Medulla oblongata (tissue), 1 donor: ENCODE results near the gene CRISPLD2.

Experiments
- DNase-seq: peaks from one replicate; pipeline ENCODE4 v3.0.0-alpha.2; 2015; ENCODE audit errors: extremely low spot score

The CRISPLD2 gene

GRCh38 chr16:84800158-84800978 lies 19.4 kb upstream of the CRISPLD2 start:
- DNase-seq: no peak

DNA sequence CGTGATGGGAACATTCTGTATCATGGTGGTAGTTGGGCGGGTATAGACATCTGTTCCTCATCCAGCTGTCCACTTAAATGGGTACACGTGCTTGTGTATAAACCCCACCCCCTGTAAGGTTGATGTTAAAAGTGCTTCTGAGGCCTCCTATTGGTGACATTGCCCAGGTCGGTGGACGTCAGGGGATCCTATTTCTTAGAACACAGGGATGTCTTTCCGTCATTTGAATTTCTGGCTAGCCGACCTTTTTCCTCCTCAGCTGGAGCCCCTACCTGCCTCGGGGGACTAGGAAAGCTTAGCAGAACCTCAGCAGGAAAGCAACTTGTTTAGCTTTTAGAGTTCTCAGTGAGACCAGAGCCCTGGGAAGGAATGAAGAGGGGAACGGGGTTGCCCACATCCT lies 16.6 kb upstream of the CRISPLD2 start:
- no peak for DNase-seq

DNA sequence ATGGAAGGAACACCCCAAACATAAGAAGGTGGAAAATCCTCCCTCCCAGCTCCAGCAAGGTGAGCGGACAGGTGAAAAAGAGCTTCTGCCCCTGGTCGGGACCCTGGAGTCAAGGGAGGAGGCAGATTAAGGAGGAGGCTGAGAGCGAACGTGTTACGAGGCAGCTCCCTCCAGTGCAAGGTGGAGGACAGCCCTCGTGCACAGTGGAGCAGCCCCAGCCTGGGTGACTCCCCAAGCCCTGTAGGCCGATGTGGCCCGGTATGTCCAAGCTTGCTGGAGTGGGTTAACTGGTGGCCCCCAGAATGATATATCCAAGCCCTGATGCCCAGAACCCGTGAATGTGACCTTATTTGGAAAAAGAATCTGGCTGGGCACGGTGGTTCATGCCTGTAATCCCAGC lies 15.5 kb upstream of the CRISPLD2 start:
- no peak for DNase-seq

- no peak for DNase-seq
Measured at GRCh38 chr16:84806256-84806889, 13.4 kb upstream of the CRISPLD2 start.

DNA sequence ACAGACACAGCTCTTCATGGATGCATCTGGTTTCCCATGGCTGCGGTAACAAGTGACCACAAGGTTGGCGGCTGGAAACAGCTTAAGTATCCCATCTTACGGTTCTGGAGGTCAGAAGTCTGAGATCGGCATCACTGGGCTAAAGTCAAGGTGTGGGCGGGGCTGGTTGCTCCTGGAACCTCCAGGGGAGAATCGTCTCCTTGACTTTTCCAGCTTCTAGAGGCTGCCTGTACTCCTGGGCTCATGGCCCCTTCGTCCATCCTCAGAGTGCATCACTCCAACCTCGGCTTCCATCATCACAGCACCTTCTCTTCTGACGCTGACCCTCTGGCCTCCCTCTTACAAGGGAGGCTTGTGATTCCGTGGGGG lies 12.9 kb upstream of the CRISPLD2 start:
- DNase-seq: no peak

DNA sequence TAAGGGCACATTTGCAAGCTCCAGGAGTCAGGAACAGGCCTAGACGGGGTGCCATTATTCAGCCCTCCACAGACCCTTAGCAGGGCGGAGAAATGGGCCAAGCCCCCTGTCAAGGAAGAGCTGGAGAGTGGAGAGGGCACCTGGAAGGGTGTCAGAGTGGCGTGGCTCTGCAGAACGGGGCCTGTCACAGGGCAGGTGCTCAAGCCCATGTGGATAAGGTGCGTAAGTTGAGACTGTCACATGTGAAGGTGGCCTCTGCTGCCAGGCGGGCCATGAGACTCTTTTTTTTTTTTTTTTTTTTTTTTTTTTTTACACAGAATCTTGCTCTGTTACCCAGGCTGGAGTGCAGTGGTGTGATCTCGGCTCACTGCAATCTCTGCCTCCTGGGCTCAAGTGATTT lies 12.0 kb upstream of the CRISPLD2 start:
- no peak for DNase-seq

DNA sequence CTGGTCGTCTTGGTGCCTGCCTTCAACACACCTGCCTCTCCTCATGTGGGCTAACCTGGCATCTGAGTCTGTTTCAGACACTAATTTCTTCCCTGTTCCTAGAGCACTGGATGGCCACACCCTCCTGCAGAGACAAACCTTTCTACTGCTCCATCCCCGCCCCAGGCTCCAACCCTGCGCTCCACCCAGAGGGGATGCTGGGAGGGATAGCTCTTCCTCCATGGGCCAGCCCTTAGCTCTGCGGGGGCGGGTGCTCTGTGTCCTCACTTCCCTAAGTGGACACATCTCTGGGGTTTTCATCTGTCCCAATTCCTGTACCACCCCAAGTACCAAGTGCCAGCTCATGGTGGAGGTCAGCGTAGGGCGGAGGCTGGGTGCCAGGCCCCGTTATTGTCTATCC lies 11.0 kb upstream of the CRISPLD2 start:
- no peak for DNase-seq

DNA sequence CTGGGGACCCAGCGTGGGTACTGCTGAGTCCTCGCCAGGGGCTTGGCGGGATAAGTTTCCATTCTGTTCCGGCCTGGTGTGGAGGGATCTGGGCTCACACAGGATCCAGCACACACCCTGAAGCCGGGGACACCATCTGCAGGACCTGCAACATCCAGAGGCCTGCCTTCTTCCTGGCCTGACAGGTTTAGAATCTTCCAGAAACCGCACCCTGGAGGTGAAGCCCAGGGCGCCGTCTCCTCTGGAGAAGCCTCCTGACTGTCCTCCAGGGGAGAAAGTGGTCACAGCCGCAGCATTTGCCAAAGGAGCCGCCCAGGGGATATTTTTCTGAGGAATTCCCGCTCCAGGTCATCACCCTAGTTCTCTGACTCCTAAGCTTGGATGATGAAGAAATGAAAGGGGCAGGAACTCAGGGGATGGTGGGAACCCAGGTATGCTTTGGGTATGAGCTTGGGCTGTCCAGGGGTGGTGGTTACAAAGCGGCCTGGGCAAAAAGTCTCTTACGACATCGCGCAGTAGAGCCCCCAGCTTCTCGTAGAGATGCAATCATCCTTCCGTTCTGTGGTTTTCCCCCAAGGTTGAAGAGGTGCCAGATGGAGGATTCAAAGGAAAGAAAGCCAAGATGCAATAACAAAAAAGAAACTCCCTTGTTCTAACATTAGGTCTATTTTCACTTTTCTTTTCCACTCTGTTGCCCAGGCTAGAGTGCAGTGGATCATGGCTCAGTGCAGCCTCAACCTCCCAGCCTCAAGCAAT lies 9.1 kb upstream of the CRISPLD2 start:
- peak; percentile 59 for DNase-seq

- no peak for DNase-seq
Measured at GRCh38 chr16:84811529-84811928, 8.3 kb upstream of the CRISPLD2 start.

DNA sequence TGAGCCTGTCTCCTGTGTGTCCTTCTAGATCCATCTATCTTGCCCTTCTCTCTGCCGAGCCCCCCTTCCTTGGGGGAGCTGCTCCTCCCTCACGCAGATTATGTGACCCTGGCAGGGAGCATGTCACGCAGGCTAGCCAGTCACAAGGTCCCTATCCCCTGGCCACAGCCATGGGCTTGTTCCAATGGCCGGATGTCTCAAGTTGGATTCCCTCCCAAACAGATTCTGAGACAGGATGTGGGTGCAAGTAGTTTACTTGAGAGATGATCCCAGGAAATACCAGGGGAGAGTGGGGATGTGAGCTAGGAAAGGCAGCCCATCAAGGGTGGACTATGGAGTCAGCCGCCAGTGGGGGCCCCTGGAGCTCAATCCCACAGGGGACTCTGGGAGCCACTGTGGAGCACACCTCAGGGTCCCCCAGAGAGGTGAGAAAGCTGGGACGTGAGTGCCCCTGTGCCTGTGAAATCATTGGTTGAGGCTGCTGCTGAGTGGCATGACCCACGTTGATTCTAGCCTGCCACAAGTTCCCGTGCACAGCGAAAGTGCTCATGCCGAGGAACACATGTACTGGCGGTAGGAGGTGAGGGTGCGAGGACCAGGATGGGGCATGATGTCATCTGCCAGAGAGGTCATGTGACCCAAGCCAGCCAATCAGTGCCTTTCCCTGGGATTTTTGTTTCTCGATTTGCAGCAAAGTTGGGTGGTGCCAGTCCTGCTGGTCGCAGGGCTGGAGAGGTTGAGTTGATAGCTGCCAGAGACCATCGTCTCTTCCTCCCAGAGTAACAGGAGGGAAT lies 6.4 kb upstream of the CRISPLD2 start:
- no peak for DNase-seq

DNA sequence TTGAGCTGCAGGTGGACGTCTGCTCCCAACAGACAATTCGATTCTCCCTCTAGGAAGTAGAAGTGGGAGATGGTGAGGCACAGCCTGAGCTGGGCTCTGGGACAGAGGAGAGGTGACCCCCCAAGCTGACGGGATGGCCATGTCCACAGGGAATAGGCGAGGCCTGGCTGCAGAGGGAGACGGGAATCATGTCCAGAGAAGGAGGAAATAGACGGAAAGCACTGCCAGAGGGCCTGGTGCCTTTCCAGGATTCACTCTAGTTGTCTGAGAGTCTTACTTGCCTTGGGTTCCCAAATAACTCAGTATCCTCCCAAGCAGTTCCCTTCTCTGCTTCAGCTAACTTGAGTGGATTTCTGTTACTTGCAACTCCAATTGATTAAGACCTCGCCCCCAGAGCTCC lies 4.3 kb upstream of the CRISPLD2 start:
- DNase-seq: no peak

DNA sequence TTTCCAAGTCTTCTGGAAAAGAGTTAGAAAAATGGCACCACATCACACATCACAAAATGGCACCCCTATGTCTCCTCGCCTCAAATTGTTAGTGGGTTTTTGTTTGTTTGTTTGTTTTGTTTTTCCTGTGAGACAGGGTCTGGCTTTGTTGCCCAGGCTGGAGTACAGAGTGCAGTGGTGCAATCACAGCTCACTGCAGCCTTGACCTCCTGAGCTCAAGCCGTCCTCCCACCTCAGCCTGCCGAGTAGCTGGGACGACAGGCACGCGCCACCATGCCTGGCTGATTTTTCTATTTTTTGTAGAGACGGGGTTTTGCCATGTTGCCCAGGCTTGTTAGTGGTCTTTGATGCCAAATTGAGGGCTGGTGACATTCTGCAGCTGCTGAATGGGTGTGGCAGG lies 3.8 kb upstream of the CRISPLD2 start:
- DNase-seq: no peak

DNA sequence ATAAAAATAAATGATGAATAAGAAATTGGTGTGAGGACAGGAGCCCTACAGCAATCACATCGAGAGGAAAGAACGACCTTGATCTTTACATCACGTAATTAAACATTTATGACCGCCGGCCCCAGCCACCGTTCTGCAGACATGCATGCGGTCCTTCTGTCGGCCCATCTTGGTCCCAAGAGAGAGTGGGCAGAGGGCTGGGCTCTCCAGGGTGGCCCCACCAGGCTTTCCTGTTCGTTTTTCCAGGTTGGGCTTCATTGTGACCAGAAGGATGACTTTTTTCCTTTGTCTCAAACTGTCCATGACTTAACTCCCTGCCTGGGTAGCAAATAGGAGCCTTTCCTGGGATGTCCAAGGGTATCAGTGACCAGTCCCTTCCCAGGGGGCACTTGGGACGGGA lies 3.3 kb upstream of the CRISPLD2 start:
- no peak for DNase-seq

GRCh38 chr16:84817206-84817605 lies 2.6 kb upstream of the CRISPLD2 start:
- DNase-seq: no peak

- no peak for DNase-seq
Measured at GRCh38 chr16:84817613-84818012, 2.2 kb upstream of the CRISPLD2 start.

- no peak for DNase-seq
Measured at GRCh38 chr16:84818133-84818532, 1.7 kb upstream of the CRISPLD2 start.

DNA sequence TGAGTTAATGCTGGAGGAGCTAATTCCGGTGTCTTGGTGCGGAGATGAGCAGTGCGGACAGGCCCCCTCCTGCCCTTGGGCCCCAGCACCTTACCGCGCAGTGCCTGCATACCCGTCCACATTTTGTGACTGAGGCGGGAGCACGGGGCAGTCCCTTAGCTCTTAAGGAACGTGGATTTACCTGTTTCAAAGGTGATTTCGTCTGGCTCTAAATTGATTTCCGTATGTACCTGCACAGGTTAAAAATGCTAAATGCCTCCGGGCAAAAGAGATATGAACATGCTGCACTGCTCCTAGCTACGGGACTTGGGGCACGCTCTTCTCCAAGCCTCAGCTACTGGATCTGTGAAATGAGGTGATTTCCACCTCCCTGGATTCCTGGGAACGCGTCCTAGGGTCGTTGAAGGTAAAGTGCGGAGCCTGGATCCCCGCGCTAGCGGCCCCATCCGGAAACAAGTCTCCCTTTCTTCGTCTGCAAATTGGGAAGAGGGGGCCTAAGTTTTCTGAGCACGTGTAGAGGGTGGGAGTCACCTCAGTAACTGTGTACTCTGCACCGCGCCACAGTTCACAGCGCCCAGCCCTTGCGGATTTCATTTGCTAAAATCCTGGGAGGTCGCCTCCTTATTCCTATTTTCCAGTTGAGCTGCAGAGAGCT lies 669 bp upstream of the CRISPLD2 start:
- DNase-seq: no peak

- no peak for DNase-seq
Measured at GRCh38 chr16:84820305-84820684, 510 bp downstream of the CRISPLD2 start.

- DNase-seq: no peak
Measured at GRCh38 chr16:84820771-84821170, 986 bp downstream of the CRISPLD2 start.

DNA sequence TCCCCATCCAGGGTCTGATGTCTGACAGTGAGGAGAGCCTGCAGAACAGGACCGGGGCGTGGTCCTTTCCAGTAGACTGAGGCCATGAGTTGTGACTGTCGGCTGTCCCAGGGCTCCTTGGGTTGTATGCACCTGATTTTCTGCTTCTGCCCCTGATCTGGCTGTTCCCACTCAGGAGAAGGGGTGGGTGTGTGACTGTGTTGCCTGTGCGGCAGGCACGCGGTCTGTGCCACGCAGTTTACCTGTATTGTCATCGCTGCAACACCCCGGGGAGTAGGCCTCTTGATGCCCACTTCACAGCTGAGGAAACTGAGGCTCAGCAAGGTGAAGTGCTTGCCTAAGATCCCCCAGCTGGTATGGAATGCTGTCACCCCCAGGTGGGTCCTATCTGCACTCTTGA lies 1.4 kb downstream of the CRISPLD2 start:
- DNase-seq: no peak
